IPS DF 6.9 (cell line): ENCODE results near the gene CCSER1.
"Not testable (repeated sequence)": the region's sequence is repeated elsewhere in the genome, so short reads cannot be mapped to it uniquely, and the experiment has no call there.

Experiments used
- DNase-seq: peaks from one replicate; pipeline ENCODE4 v3.0.0-alpha.2; 2013; ENCODE audit warnings: low read depth, low spot score
- H3K27ac ChIP-seq: one replicate; pipeline ENCODE4 v1.5.1; 2013; ENCODE audit warnings: low read length, control low read depth
- H3K27me3 ChIP-seq: 2 replicates; pipeline ENCODE4 v1.6.1; 2013; ENCODE audit warnings: mild to moderate bottlenecking, low read length; ENCODE audit not compliant: control insufficient read depth, insufficient read depth
- H3K36me3 ChIP-seq: 2 replicates; pipeline ENCODE4 v1.6.1; 2013; ENCODE audit warnings: low read length; ENCODE audit not compliant: control insufficient read depth, insufficient read depth
- H3K4me1 ChIP-seq: 2 replicates; pipeline ENCODE4 v1.6.1; 2013; ENCODE audit warnings: low read length; ENCODE audit not compliant: control insufficient read depth, insufficient read depth
- H3K4me3 ChIP-seq: 2 replicates; pipeline ENCODE4 v1.5.1; 2013; ENCODE audit warnings: mild to moderate bottlenecking, low read length
- H3K9me3 ChIP-seq: 2 replicates; pipeline ENCODE4 v1.6.1; 2013; ENCODE audit warnings: low read length, inconsistent platforms; ENCODE audit not compliant: control insufficient read depth, insufficient read depth
- WGBS: extraction: QIAGEN DNeasy Blood & Tissue Kit; methylation state at CpG from one replicate; pipeline ENCODE4 v1.1.7; 2013; ENCODE audit warnings: mixed read lengths, missing lambda C conversion rate; ENCODE audit not compliant: insufficient read length, insufficient coverage; 5-methylcytosine and 5-hydroxymethylcytosine counted together

The CCSER1 gene

GRCh38 chr4:91127831-91128230 is 1000.6 kb downstream of the CCSER1 start:
- no peaks in the 10 kb centered on the region for H3K9me3 ChIP-seq
- no peak overlapping the region for H3K27ac ChIP-seq
- H3K4me1 ChIP-seq = no peaks in the 10 kb centered on the region
- DNase-seq = no peak
- H3K4me3 ChIP-seq = no peak overlapping the region
- no peaks in the 10 kb centered on the region for H3K36me3 ChIP-seq
- no CpG with 5 or more reads among the region's 1 CpG for WGBS
- no peaks in the 10 kb centered on the region for H3K27me3 ChIP-seq

- H3K27ac ChIP-seq = no peak overlapping the region
- H3K9me3 ChIP-seq = no peaks in the 10 kb centered on the region
- no peaks in the 10 kb centered on the region for H3K27me3 ChIP-seq
- no peaks in the 10 kb centered on the region for H3K36me3 ChIP-seq
- no CpG with 5 or more reads among the region's 4 CpGs for WGBS
- DNase-seq = no peak
- H3K4me1 ChIP-seq = no peaks in the 10 kb centered on the region
- H3K4me3 ChIP-seq = no peak overlapping the region
Measured at GRCh38 chr4:91128519-91128918, 1001.3 kb downstream of the CCSER1 start.

- no peak for DNase-seq
- H3K9me3 ChIP-seq = no peaks in the 10 kb centered on the region
- no peaks in the 10 kb centered on the region for H3K36me3 ChIP-seq
- H3K27ac ChIP-seq = no peak overlapping the region
- no peaks in the 10 kb centered on the region for H3K4me1 ChIP-seq
- no peaks in the 10 kb centered on the region for H3K27me3 ChIP-seq
- H3K4me3 ChIP-seq = no peak overlapping the region
- no CpG with 5 or more reads among the region's 6 CpGs for WGBS
Measured at GRCh38 chr4:91147067-91147466, 1019.9 kb downstream of the CCSER1 start.

- not testable (repeated sequence) for H3K9me3 ChIP-seq, H3K4me1 ChIP-seq, DNase-seq, H3K27me3 ChIP-seq, H3K27ac ChIP-seq, H3K36me3 ChIP-seq, H3K4me3 ChIP-seq
- no CpG with 5 or more reads among the region's 4 CpGs for WGBS
Measured at GRCh38 chr4:91154041-91154440, 1026.8 kb downstream of the CCSER1 start.

- not testable (repeated sequence) for H3K27ac ChIP-seq, H3K4me1 ChIP-seq, H3K36me3 ChIP-seq, H3K4me3 ChIP-seq, H3K27me3 ChIP-seq, H3K9me3 ChIP-seq, DNase-seq
- no CpG with 5 or more reads among the region's 42 CpGs for WGBS
Measured at GRCh38 chr4:91167864-91168653, 1040.9 kb downstream of the CCSER1 start.

GRCh38 chr4:91170768-91171167 is 1043.6 kb downstream of the CCSER1 start:
- H3K9me3 ChIP-seq = no peaks in the 10 kb centered on the region
- no peak overlapping the region for H3K27ac ChIP-seq
- H3K4me3 ChIP-seq = no peak overlapping the region
- H3K4me1 ChIP-seq = no peaks in the 10 kb centered on the region
- no peaks in the 10 kb centered on the region for H3K36me3 ChIP-seq
- H3K27me3 ChIP-seq = no peaks in the 10 kb centered on the region
- no peak for DNase-seq

- no peaks in the 10 kb centered on the region for H3K27me3 ChIP-seq
- no peak overlapping the region for H3K4me3 ChIP-seq
- no peaks in the 10 kb centered on the region for H3K36me3 ChIP-seq
- H3K27ac ChIP-seq = no peak overlapping the region
- WGBS = no CpG with 5 or more reads among the region's 1 CpG
- no peaks in the 10 kb centered on the region for H3K4me1 ChIP-seq
- H3K9me3 ChIP-seq = no peaks in the 10 kb centered on the region
- DNase-seq = no peak
Measured at GRCh38 chr4:91171217-91171616, 1044.0 kb downstream of the CCSER1 start.

- not testable (repeated sequence) for H3K9me3 ChIP-seq, H3K36me3 ChIP-seq, H3K4me1 ChIP-seq, H3K27me3 ChIP-seq, H3K4me3 ChIP-seq, DNase-seq, H3K27ac ChIP-seq
- no CpG with 5 or more reads among the region's 1 CpG for WGBS
Measured at GRCh38 chr4:91185061-91185460, 1057.9 kb downstream of the CCSER1 start.

GRCh38 chr4:91198951-91199350 is 1071.8 kb downstream of the CCSER1 start:
- no peaks in the 10 kb centered on the region for H3K4me1 ChIP-seq
- DNase-seq = no peak
- H3K27ac ChIP-seq = no peak overlapping the region
- H3K27me3 ChIP-seq = no peaks in the 10 kb centered on the region
- no CpG with 5 or more reads among the region's 4 CpGs for WGBS
- no peak overlapping the region for H3K4me3 ChIP-seq
- H3K36me3 ChIP-seq = no peaks in the 10 kb centered on the region
- H3K9me3 ChIP-seq = no peaks in the 10 kb centered on the region

- no peaks in the 10 kb centered on the region for H3K27me3 ChIP-seq
- H3K4me3 ChIP-seq = no peak overlapping the region
- no CpG with 5 or more reads among the region's 3 CpGs for WGBS
- no peak overlapping the region for H3K27ac ChIP-seq
- H3K9me3 ChIP-seq = no peaks in the 10 kb centered on the region
- peaks cover 2% of the 10 kb centered on the region; the same call in 1 of the 2 replicates for H3K4me1 ChIP-seq
- no peak for DNase-seq
- no peaks in the 10 kb centered on the region for H3K36me3 ChIP-seq
Measured at GRCh38 chr4:91207535-91207934, 1080.3 kb downstream of the CCSER1 start.

GRCh38 chr4:91212211-91212610 is 1085.0 kb downstream of the CCSER1 start:
- no peaks in the 10 kb centered on the region for H3K27me3 ChIP-seq
- DNase-seq = peak; percentile 20
- H3K27ac ChIP-seq = no peak overlapping the region
- H3K9me3 ChIP-seq = no peaks in the 10 kb centered on the region
- WGBS = no CpG with 5 or more reads among the region's 3 CpGs
- peaks cover 2% of the 10 kb centered on the region; the same call in 1 of the 2 replicates for H3K4me1 ChIP-seq
- H3K36me3 ChIP-seq = no peaks in the 10 kb centered on the region
- H3K4me3 ChIP-seq = no peak overlapping the region
